BE2C (cell line): ENCODE results near the gene ACP5.

ENCODE experiments used
- DNase-seq: peaks from one replicate; pipeline ENCODE4 v3.0.0-alpha.2; 2020
- H3K27me3 ChIP-seq: fragments of 250-450 bp; sonication (Bioruptor Pico); 2 replicates; pipeline ENCODE4 v1.5.1; 2020; ENCODE audit warnings: mild to moderate bottlenecking
- H3K36me3 ChIP-seq: fragments of 250-450 bp; sonication (Bioruptor Pico); 2 replicates; pipeline ENCODE4 v1.5.1; 2020; ENCODE audit warnings: mild to moderate bottlenecking
- H3K4me1 ChIP-seq: fragments of 250-450 bp; sonication (Bioruptor Pico); 2 replicates; pipeline ENCODE4 v1.5.1; 2020
- H3K4me3 ChIP-seq: 2 replicates; pipeline ENCODE4 v1.5.1; 2011; ENCODE audit warnings: low read depth, low read length
- H3K9me3 ChIP-seq: fragments of 250-450 bp; sonication (Bioruptor Pico); 2 replicates; pipeline ENCODE4 v1.5.1; 2020
- TF ChIP-seq, protein P1 (sequence below): IDR thresholded peaks from 2 replicates; pipeline ENCODE4 v1.5.1; 2012; ENCODE audit warnings: mild to moderate bottlenecking, low read depth, low read length

ACP5 gene

DNA sequence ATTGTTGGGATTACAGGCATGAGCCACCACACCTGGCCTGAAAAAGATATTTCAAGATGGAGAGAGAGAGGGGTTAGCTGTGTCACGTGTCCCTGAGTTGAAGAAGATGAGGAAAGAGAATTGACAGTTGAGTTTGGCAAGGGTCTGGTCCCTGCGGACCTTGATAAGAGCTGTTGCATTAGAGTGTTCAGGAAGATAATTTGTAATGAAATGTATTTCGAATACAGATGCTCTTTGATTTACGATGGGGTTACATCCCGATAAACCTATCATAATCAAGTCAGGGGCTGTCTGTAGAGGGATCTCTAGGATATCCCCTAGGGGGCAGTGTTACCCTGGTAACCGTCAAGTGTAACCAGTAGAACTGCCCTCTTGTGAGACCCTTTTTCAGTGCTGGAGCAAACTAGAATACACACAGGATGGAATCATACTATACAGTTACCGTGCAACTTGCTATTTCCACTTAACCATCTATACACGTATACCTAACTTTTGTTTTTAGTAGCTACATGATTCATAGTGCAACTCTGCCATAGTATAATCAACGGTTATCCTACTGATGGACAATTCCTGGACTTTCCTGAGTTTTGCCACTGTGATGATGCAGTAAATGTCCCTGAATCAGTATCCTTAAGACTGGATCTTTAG is 16.9 kb downstream of the ACP5 start:
- H3K9me3 ChIP-seq: no peaks in the 10 kb centered on the region

DNA sequence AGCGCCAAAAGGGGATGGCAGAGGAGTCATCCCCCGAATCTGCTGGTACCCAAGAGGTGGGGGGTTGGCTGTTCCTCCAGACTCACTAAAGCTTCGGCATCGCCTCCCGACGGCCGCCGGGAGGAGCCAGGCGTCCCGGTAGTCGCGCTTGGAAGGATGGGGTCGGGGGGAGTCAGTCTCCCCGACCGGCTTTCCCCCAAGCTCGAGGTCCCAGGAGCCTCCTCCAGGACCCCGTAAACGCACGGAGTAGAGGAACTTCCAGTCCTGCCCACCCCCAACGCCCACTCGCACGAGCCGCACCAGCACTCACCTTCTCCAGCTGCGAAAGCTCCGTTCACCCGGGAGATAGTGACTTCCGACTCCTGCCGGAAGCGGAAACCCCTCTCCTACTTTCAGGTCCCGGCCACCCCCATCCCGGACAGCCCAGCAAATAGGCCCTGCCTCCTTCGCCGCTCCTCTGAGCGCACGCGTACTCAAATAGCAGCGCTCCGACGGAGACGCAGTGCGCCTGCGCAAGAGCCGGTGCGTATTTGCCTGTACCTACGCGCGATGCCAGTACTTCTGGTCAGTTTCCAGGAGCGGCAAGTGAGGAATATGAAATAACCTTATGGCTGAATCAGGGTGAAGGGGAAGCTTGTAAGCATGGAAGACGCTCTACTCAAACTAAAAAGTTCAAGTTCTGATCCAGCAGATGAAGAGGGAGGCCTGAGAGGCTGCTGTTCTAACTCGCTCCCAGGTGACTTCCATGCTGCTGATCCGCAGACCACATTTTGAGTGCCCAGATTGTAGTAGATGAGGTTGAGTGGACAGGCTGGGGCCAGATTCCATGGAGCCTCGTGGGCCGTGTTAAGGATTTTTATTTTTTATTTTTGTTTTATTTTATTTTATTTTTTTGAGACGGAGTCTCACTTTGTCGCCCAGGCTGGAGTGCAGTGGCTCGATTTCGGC is 18.3 kb downstream of the ACP5 start, which contains the start of gene ELOF1:
ELOF1 (minus strand) TSS at position 350 of the 948 bp plus-strand sequence. CDS start 4,883 bp downstream, outside the sequence.
- Histone ChIP-seq H3K9me3 (no peaks in the 10 kb centered on the region), H3K4me1 (peaks cover 8% of the 10 kb centered on the region; the same call in 1 of the 2 replicates), H3K4me3 (peak within 1 kb of the TSS; percentile 90), H3K27me3 (no peaks in the 10 kb centered on the region), H3K36me3 (peaks cover 6% of the 10 kb centered on the region)
- TF ChIP-seq, protein P1, sequence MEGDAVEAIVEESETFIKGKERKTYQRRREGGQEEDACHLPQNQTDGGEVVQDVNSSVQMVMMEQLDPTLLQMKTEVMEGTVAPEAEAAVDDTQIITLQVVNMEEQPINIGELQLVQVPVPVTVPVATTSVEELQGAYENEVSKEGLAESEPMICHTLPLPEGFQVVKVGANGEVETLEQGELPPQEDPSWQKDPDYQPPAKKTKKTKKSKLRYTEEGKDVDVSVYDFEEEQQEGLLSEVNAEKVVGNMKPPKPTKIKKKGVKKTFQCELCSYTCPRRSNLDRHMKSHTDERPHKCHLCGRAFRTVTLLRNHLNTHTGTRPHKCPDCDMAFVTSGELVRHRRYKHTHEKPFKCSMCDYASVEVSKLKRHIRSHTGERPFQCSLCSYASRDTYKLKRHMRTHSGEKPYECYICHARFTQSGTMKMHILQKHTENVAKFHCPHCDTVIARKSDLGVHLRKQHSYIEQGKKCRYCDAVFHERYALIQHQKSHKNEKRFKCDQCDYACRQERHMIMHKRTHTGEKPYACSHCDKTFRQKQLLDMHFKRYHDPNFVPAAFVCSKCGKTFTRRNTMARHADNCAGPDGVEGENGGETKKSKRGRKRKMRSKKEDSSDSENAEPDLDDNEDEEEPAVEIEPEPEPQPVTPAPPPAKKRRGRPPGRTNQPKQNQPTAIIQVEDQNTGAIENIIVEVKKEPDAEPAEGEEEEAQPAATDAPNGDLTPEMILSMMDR: no peak
- peak; percentile 99 for DNase-seq

More for the DNA sequence above, 16.9 kb downstream of the ACP5 start:
- peaks cover 2% of the 10 kb centered on the region; the same call in 1 of the 2 replicates for H3K36me3 ChIP-seq
- no peaks in the 10 kb centered on the region for H3K27me3 ChIP-seq
- TF ChIP-seq, protein P1: peak; percentile 80
- peak; percentile 87 for DNase-seq
- H3K4me3 ChIP-seq: no peak overlapping the region
- peaks cover 8% of the 10 kb centered on the region; the same call in 1 of the 2 replicates for H3K4me1 ChIP-seq

DNA sequence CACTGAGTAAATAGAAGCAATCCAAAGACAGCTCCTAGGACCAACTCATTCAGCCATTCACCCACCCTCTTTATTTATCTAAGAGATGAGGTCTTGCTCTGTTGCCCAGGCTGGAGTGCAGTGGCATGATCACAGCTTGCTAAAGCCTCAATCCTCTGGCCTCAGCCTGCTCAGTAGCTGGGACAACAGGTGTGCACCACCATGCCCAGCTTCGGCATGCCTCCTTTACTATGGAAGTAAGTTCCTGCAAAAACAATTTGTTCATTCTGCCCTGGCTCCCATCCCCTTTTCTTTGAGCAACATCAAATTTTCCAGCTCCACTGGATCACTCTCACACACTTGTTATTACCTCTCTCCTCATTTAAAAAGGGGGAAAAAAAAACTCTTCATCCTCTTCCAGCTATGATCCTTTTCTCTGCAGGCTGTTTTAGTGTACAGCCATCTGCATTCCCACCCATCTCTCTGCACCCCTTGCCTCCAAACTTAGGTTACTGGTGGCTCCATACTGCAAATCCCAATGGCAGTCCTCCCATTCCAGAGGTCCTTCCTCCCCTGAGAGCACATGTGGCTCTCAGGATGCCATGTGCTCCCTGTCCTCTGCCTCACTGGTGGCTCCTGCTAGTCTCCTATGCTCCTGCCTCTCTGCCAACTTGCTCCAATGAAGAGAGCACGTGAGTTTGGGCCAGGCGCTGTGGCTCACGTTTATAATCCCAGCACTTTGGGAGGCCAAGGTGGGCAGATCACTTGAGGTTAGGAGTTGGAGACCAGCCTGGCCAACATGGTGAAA is 20.6 kb downstream of the ACP5 start:
- DNase-seq: no peak
- Histone ChIP-seq H3K4me1 (peaks cover 8% of the 10 kb centered on the region; the same call in 1 of the 2 replicates), H3K36me3 (peaks cover 30% of the 10 kb centered on the region), H3K27me3 (no peaks in the 10 kb centered on the region), H3K4me3 (no peak overlapping the region), H3K9me3 (no peaks in the 10 kb centered on the region)
- TF ChIP-seq, protein P1: no peak

DNA sequence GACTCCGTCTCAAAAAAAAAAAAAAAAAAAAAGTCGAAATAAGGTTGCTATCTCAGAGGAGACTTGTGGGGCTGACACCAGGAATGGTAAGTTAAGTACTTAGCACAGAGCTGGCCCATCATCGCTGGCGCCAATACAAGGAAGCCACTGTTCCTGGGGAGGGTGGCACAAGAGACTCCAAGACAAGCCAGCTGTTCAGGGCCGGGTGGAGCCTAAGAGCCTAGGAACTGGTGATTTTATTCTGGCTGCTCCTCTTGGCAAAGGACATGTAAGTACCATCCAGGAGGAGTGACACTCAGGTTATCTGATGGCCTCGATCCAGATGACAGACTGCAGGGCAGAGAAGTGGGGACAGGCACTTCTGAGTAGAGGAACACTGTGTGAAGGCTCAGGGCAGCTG is 22.2 kb downstream of the ACP5 start:
- DNase-seq: no peak
- peaks cover 31% of the 10 kb centered on the region for H3K36me3 ChIP-seq
- H3K4me1 ChIP-seq: 0 out of 2 replicates have a peak, but pooled peaks cover 5% of the 10 kb centered on the region
- TF ChIP-seq, protein P1: no peak
- no peak overlapping the region for H3K4me3 ChIP-seq
- H3K27me3 ChIP-seq: no peaks in the 10 kb centered on the region
- no peaks in the 10 kb centered on the region for H3K9me3 ChIP-seq

DNA sequence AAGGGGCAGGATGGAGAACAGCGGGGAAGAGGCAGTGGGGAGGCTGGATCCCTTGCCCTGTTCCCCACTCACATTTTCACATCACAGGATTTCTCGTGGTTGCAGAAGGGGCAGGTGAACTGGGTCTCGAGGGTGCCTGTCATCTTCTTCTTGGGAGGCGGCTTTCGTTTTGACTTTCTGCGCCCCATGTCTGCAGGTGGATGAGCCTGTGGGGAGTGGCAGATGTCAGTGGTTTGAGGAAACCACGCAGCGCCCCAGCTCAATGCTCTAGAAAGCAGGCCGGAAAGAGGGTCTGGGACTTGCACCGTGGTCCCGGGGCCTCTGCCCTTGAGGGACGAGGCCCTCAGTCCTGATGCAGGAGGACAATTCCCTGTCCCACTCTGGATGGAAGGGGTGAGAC is 23.3 kb downstream of the ACP5 start:
- H3K9me3 ChIP-seq: no peaks in the 10 kb centered on the region
- TF ChIP-seq, protein P1: no peak
- no peaks in the 10 kb centered on the region for H3K27me3 ChIP-seq
- 0 out of 2 replicates have a peak, but pooled peaks cover 5% of the 10 kb centered on the region for H3K4me1 ChIP-seq
- no peak overlapping the region for H3K4me3 ChIP-seq
- no peak for DNase-seq
- H3K36me3 ChIP-seq: peaks cover 31% of the 10 kb centered on the region
